Measurements from ENCODE around the gene RSPH10B.
"Not testable (repeated sequence)": the region's sequence is repeated elsewhere in the genome, so short reads cannot be mapped to it uniquely, and the experiment has no call there.

DNA sequence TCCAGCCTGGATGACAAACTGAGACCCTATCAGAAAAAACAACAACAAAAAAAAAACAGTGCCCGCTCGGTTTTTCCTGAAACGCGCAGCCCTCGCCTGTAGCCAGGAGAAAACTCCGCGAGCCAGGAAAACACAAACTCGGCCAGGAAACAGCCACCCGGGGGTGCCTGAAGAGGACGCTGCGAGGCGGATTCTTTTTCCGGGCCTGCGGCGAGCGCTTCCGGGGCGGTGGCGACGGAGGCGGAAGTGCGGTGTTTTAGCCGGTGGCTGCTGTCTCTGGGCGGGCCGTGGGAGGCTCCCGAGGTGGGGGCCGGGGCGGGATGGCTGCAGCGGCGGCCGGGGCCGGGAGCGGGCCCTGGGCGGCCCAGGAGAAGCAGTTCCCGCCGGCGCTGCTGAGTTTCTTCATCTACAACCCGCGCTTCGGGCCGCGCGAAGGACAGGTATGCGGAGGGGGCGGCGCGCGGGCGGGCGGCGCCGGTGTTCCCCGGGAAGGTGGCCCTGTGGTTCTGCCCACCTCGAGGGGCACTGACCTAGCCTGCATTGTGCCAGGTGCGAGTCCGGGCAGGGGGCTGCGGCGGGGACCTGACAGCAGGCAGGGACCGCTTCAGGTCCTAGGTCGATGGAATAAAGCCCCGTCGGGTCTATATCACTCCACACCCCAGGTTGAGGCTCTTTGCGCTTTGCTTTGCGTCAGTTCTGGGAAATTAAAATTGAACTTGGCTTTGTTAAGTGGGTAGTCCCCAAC is 71.8 kb downstream of the RSPH10B start, which contains the start of gene CCZ1:
- TF ChIP-seq EZH2 (IDR thresholded peaks at IDR 0.05; ENCODE audit: borderline replicate concordance, insufficient read depth, low read depth, low read length, poor library complexity, severe bottlenecking): not testable (repeated sequence)
- TF ChIP-seq, protein P1, sequence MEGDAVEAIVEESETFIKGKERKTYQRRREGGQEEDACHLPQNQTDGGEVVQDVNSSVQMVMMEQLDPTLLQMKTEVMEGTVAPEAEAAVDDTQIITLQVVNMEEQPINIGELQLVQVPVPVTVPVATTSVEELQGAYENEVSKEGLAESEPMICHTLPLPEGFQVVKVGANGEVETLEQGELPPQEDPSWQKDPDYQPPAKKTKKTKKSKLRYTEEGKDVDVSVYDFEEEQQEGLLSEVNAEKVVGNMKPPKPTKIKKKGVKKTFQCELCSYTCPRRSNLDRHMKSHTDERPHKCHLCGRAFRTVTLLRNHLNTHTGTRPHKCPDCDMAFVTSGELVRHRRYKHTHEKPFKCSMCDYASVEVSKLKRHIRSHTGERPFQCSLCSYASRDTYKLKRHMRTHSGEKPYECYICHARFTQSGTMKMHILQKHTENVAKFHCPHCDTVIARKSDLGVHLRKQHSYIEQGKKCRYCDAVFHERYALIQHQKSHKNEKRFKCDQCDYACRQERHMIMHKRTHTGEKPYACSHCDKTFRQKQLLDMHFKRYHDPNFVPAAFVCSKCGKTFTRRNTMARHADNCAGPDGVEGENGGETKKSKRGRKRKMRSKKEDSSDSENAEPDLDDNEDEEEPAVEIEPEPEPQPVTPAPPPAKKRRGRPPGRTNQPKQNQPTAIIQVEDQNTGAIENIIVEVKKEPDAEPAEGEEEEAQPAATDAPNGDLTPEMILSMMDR (IDR thresholded peaks at IDR 0.05): not testable (repeated sequence)

All from B cell (primary cell).